ENCODE measurements around the gene CYLC1.

GRCh38 chrX:83847339-83847738 is 13.6 kb upstream of the CYLC1 start:
- TF ChIP-seq ZFP30 (CRISPR knock-in tag; IDR thresholded peaks at IDR 0.05) (no peak), CREB5 (CRISPR knock-in tag; IDR thresholded peaks at IDR 0.05; ENCODE audit: low read depth) (no peak), BACH2 (CRISPR knock-in tag; IDR thresholded peaks at IDR 0.05; ENCODE audit: borderline replicate concordance) (no peak), ARNTL (CRISPR knock-in tag; IDR thresholded peaks at IDR 0.05; ENCODE audit: borderline replicate concordance, low read depth) (no peak), ZNF70 (CRISPR knock-in tag; IDR thresholded peaks at IDR 0.05) (no peak), RARB (CRISPR knock-in tag; IDR thresholded peaks at IDR 0.05) (no peak), ZFP3 (CRISPR knock-in tag; IDR thresholded peaks at IDR 0.05) (no peak)
